HG03520 (cell line): Measurements from ENCODE around the gene SYNRG.
"Not testable (repeated sequence)": the region's sequence is repeated elsewhere in the genome, so short reads cannot be mapped to it uniquely, and the experiment has no call there.

Experiments used
- ATAC-seq: cut with Tn5 transposase; IDR thresholded peaks from one replicate; pipeline ENCODE4 v1.9.1; 2021; ENCODE audit warnings: mild to moderate bottlenecking, moderate library complexity; ENCODE audit not compliant: unreplicated experiment

Gene SYNRG, protein sequence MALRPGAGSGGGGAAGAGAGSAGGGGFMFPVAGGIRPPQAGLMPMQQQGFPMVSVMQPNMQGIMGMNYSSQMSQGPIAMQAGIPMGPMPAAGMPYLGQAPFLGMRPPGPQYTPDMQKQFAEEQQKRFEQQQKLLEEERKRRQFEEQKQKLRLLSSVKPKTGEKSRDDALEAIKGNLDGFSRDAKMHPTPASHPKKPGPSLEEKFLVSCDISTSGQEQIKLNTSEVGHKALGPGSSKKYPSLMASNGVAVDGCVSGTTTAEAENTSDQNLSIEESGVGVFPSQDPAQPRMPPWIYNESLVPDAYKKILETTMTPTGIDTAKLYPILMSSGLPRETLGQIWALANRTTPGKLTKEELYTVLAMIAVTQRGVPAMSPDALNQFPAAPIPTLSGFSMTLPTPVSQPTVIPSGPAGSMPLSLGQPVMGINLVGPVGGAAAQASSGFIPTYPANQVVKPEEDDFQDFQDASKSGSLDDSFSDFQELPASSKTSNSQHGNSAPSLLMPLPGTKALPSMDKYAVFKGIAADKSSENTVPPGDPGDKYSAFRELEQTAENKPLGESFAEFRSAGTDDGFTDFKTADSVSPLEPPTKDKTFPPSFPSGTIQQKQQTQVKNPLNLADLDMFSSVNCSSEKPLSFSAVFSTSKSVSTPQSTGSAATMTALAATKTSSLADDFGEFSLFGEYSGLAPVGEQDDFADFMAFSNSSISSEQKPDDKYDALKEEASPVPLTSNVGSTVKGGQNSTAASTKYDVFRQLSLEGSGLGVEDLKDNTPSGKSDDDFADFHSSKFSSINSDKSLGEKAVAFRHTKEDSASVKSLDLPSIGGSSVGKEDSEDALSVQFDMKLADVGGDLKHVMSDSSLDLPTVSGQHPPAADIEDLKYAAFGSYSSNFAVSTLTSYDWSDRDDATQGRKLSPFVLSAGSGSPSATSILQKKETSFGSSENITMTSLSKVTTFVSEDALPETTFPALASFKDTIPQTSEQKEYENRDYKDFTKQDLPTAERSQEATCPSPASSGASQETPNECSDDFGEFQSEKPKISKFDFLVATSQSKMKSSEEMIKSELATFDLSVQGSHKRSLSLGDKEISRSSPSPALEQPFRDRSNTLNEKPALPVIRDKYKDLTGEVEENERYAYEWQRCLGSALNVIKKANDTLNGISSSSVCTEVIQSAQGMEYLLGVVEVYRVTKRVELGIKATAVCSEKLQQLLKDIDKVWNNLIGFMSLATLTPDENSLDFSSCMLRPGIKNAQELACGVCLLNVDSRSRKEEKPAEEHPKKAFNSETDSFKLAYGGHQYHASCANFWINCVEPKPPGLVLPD (N-terminal part only)

DNA sequence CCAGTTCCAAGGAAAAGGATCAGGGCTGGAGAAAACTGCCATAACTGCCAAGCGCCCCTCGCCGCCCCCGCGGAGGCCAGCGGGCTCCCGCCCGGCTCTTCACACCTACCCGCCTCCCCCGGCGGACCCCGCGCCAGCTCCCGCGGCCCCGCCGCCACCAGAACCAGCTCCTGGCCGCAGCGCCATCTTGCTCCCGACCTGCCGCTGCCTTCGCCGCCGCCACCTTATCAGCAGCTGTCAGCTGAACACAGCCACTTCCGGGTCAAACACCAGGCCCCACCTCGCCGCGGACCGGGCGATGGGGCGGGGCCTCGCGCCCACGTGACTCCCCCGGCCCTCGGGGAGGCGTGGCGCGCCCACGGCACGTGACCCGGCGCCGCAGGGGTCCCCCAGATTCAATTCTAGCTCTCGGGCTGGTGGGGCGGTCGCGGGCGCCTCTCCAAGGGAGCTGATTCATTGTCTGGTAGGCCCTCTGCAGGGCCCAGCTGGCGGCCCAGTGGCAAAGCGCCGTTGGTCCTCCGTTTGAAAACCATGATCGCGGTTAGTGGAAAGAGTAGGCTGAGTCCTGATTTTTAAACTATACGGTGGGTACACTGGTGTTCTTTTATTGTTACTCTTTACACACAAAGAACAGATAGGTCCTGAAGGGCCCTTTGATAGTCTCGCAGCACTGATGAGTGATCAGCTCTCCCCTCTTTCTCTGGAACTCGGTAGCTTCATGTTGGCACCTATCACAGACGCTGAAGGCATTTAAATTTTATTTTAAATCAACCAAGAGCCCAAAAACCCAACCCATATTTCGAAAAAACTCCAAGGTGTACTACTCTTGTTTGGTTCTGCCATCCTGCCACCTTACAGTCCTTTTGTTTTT is at the start of gene SYNRG:
Gene SYNRG, minus strand, starts transcription at position 249 of the 871 bp plus-strand sequence. Its CDS starts 63 bp downstream, at position 186.
- peak; percentile 76 for ATAC-seq

DNA sequence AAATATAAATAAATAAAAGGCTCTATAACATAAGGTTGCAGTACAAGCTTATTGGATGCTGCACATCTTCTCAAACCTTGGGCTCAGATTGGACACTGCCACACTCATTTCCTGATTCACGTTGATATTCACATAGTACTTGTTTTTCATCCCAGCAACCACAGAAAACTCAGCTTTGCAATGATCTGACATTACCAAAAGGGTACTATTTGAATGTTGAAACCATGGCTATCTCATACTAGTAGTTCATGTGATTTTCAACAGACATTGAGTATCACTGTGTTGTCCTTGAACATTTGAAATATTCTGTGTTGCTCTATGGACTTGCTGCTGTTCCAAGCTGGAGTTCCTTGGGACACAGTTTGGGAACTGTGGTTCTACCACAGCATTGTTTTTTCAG is 48.0 kb upstream of the SYNRG start:
- no peak for ATAC-seq

DNA sequence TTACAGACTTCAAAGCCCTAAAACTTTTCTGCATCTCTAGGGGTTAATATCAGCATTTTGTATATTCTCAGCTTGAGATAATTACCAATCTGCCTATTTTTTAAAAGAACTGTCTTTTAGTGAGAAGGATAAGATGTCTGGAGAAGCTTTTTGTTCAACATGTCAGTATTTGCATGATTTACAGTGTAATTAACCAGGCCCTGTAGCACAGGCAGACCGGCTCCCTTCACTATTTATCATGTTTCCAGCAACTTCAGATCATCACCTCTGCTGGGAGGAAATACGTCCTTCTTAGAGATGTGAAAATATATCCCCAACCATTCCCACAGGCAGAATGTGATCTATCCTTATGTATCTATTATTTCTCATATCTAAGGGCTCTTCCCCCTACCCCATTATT is 42.6 kb upstream of the SYNRG start:
- ATAC-seq: no peak

DNA sequence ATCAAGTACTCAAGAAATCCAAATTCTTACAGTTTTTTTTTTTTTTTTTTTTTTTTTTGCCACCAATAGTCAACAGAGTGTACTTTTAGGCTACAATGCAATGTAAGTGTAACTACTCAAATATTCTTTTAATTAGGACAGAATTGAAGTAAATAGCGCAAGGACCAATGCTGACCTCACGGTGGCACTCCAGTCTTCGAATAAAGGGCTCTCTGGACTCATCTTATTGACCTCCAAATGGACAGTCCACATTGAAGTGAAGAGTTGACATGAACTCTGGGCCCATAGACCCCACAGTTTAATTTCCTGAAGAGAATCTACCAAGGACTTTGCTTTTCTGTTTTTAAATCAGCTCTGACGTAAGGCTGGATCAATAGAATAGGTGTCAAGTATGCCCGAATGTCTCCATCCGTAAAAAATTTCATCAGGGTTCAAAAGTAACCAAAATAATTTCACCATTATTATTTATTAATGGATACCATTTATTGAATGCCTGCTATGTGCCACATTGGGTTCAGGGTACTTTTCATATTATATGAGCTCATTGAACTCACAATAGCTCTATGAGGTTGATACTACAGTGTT is 41.3 kb upstream of the SYNRG start:
- no peak for ATAC-seq

DNA sequence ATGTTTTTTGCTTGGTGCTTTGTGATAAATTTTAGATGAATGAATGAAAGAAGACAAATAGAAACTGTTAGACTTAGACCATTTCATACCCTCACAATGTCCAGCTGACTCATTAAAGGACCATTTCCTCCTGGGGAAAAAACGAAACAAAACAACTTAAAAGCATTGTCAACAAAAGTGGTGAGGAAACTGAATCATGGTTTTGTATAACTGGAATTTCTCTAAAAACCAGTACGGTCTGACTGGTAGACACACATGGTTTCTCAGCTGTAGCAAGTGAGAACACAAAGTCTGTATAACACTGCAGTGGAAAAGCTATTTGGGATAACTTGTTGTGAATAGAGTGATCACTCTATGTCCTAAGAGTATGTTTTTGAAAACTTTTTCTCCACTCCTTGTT is 39.3 kb upstream of the SYNRG start:
- ATAC-seq: no peak

DNA sequence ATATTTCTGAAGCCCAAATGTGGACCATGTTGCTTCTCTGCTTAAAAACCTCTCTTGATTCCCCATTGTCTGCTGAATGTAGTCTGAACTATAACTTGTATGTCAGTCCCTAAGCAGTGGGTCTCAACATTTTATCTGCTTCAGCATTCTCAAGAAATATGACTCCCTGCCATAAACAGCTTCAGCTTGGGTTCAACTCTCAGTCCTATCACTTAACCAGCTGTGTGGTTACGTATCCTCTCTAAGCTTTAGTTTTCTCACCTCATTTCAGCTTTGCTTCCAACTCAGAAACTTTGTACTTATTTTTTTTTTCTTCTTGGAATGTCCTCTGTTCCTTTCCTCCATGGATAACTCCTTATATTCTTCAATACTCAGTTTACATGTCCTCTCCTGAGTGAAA is 38.6 kb upstream of the SYNRG start:
- ATAC-seq: no peak

DNA sequence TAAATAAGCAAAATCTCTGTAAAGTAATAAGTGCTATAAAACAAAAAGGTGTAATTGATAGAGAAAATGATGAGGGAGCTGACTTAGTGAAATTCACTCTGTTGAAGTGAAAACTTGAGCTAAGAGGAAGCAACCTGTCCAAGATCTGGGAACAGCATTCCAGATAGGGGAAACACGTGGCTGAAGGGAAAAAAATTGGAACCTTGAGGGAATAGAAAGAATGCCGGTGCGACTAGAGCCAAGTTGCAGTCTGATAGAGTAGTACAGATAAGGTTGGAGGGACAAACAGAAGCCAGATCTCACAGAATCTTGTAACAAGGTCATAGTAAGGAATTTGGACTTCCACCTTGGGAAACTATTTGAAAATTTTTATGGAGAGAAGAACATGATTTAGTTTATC is 34.7 kb upstream of the SYNRG start:
- no peak for ATAC-seq

DNA sequence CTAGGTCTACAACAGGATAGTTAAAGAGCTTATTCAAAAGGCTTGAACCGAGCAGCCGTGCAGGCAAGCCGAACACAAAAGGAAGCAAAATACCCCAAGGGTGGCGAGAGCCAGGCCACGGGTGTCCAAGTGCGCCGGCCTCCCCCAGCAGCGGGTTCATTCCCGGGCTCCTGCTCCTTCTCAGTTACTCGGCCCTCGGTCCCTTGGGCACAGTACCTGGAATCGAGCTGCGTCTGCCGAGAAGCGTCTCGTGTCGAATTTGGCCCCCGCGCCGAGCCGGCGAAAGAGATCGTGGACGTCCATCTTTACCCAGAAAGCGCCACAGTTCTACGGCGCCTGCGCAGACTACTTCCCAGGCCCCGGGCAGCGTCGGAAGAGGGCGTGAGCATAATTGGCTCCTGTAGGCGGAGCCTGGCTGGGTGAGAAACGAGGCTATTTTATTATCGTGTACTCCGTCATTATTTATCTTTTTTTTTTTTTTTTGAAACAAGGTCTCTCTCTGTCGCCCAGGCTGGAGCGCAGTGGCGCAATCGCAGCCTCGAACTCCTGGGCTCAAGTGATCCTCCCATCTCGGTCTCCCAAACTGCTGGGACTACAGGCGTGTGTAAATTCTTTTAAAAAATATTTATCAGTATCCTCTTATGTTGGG is 34.0 kb upstream of the SYNRG start, which contains the start of gene DDX52:
Gene DDX52, minus strand, starts transcription at position 329 of the 649 bp plus-strand sequence. Its CDS starts 26 bp downstream, at position 303.
- no peak for ATAC-seq

DNA sequence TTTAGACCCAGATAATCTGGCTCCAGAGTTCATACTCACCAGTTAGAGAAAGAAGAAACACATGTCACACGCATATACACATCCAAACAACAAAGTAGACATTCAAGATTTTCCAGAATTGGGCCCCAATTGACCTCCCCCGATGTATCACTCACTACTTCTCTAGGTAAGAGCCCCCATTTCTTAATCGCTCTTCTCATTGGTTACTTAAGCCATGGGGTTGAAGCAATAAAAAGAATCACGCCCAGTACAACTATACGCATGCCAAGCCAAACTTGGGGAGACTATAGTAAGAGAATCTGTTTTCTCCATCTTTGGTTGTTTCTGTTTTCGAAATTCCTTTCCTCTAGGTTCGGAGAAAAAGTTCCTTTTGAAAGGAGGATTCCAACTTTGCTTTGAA is 33.5 kb upstream of the SYNRG start:
- ATAC-seq: no peak

DNA sequence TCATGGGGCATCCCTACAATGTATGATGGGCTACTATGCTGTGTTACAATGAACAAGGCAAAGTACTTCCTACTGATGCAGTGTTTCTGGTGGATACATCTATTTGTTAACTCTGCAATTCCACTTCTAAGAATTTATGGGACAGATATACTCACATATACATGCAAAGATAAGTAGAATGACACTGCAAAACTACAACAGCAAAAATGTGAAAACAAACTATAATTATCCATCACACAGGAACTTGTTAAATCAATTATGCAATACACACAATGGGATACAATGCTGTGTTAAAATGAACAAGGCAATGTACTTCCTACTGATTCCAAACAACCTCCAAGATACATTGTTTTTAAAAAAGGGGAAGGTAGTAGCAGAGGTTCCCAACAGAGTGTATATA is 30.8 kb upstream of the SYNRG start:
- ATAC-seq: no peak

DNA sequence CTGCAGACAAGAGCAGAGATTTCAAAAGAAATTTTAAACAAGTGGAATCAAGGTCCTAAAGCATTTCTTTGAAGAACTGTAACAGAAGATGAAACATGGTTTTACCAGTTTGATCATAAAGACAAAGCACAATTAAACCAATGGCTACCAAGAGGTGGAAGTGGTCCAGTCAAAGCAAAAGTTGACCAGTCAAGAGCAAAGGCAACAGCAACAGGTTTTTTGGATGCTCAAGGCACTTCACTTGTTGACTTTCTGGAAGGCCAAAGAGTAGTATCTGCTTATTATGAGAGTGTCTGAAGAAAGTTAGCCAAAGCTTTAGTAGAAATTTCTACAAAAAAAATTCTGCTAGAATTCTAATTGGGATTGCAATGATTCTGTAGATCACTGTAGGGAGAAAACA is 28.7 kb upstream of the SYNRG start:
- ATAC-seq: no peak

DNA sequence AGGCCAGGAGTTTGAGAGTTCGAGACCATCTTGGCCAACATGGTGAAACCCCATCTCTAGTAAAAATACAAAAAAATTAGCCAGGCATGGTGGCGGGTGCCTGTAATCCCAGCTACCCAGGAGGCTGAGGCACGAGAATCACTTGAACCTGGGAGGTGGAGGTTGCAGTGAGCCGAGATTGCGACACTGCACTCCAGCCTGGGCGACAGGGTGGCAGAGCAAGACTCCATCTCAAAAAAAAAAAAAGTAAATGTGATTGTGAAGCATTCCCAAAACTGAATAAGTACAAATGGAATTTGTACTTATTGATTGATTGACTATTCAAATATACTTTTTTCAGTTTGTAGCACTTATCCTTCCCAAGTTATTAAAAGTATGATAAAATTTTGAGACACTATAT is 7.2 kb upstream of the SYNRG start:
- not testable (repeated sequence) for ATAC-seq

DNA sequence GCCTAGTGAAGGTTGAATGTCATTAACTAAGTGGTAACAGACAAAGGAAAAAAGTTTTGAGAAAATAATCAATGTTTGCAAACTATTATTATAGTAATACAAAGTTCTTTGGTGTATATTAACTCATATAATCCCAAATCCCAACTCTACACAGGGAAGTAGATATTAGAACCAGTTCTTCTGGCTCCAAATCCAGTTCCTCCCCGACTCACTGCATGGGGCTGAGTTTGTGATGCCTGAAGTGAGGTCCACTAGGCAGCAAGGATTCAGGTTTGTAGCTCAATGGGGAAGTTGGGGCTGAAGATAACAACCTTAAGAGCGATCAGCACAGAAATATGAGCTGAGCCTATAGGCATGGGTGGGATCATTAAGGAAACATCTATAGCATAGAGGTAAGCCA is 5.6 kb upstream of the SYNRG start:
- ATAC-seq: no peak

DNA sequence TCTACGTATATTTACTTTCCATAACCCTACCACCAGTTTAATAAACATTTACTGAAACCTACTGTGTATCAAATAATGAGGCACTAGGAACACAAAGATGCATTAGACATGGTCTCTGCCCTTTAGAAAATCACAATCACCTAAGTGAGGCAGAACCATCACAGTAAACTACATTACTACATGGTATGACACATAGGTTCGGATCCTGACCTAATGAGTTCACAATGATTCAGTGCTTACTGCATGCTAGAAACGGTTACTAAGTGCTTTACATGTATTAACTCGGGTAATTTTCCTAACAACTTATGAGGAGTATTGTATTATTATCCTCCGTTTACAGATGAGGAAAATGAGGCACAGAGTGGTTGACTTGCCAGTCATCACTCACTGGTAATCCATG is 5.2 kb upstream of the SYNRG start:
- ATAC-seq: no peak

DNA sequence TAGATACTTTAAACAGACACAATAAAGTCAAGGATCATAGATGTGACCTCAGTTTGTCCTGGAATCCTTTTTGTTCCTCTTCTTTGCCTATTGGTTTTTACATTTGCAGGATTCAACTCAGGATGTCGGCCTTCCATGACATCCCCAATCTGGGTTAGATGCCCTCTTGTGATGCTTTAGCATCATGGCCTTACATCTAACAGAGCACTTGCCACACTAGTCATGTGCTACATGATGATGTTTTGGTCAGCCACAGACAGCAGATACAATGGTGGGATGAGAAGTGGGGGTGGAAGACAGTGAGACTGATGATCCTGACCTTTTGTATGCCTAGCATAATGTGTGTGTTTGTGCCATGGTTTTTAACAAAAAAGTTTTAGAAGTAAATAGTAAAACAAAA is 1.8 kb upstream of the SYNRG start:
- no peak for ATAC-seq

DNA sequence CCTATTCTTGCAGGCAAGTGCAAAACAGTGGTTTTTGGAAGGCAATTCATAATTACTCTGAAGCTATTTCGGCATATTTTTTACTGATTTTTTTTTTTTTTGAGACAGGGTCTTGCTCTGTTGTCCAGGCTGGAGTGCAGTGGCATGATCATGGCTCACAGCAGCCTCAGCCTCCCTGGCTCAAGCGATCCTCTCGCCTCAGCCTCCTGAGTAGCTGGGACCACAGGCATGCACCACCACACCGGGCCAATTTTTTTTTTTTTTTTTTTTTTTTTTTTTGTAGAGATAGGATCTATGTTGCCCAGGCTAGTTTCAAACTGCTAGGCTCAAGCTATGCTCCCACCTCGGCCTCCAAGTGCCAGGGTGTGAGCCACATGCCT is 813 bp upstream of the SYNRG start:
- not testable (repeated sequence) for ATAC-seq

DNA sequence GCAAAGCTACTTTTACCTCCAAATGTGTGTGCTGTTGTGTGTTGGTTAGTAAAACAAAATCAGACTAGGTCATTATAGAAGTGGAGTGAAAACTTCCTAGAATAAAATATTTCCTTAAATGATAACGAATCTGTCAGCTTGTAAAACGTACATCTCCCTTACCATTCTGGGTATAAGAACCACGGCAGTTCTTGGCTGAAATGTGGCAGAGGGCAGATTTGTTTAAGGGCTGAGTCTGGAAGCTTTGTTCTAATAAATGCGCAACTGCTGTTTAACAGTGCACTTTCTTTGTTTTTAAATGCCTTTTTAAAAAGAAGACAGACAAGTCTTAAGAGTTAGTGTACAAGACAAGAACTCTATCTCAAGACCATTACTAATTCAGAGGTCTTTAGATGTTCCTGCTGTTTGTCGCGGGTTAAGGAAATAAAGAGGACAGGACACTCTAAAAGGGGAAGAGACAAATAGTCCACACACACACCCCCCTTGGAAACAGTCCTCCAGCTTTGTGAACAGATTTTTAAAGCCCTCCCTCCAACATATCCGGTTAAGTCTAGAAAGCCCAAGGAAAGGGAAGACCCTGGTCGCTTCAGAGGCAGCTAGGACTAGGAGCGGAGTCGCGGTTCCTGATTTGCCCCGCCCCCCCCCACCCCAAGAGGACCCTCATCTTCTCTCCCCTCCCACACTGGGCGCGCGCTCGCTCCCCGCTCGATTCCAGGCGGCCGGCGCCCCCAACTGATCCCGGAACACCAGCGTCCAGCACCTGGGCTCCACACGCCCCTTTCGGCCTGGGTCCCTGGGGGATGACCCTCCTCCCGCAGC is 658 bp downstream of the SYNRG start:
- peak; percentile 11 for ATAC-seq

DNA sequence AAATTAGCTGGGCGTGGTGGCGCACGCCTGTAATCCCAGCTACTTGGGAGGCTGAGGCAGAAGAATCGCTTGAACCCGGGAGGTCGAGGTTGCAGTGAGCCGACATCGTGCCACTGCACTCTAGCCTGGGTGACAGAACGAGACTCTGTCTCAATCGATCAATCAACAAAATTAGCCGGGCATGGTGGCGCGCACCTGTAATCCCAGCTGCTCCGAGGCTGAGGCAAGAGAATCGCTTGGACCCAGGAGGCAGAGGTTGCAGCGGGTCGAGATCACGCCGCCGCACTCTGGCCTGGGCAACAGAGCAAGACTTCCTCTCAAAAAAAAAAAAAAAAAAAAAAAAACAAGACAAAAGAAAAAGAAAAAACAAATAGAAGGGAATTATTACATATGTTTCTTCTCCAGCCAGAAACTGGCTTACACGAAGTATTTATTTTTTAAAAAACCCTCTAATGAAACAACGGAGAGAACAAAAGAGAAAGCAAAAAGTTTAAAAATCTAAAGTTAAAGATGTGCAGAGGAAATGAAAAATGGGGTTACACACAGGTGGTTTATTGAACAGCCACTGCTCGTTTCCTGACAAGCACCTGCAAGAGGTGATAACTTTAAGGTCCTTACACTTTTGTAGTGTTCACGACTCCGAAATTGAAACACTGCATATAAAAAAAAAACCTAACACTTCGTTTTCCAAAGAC is 1.4 kb downstream of the SYNRG start:
- no peak for ATAC-seq
